Mesenteric fat pad (tissue), 1 donor: ENCODE data around the gene ATG14. TPM values are rescaled to one million over a fixed set of nuclear protein-coding genes. Genes with fewer than 3 reads are reported as not detected.

Experiments used
- DNase-seq: peaks from one replicate; pipeline ENCODE4 v3.0.0-alpha.2; 2020; ENCODE audit warnings: low spot score
- total RNA-seq: library from RNA; stranded (reverse); fragmentation: NEBNext Ultra II Directional; extraction: Animal tissue kit (Norgen Biotek cat#: 25700); gene quantifications from one replicate; pipeline ENCODE4 v1.2.1, GENCODE V29; 2021
- donor health status: DM: yes; HTN: yes; CAD: no.

Gene ATG14
- total RNA-seq, 1 donor from 2014 or later = 8.1 TPM

DNA sequence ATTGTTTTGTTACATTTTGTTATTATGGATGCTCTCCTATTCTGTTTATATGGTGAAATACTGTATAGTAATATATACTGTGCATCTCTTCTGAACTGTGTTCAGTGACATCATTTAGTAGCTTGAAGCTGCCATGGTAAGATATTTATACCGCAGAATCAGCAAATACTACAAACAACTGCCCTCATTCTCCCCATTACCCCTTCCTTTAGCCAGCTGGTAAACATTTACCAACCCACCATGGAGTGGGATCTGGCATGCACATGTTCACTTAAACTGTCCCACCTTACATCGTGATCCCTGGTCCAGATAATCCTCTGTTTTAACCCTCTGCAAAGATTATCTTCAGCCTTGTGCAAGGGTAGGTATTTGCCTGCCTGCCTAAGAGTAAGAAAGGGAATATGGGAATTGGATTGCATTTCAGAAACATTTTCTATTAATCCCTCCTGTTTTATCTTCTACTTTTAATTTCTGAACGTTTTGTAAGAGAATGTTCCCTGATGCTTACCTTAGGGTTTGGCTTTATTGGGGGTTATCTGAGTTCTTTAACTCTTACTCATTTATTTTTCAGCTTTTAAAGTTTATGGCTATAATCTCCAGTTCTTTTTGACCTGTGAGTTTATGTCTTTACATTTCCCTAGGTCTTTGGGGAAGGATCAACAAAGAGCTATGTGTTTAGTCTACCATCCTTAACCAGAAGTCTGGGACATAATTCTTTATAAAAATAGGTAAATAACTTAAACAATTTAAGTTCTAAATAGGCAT is 93.9 kb downstream of the ATG14 start:
- DNase-seq = no peak

DNA sequence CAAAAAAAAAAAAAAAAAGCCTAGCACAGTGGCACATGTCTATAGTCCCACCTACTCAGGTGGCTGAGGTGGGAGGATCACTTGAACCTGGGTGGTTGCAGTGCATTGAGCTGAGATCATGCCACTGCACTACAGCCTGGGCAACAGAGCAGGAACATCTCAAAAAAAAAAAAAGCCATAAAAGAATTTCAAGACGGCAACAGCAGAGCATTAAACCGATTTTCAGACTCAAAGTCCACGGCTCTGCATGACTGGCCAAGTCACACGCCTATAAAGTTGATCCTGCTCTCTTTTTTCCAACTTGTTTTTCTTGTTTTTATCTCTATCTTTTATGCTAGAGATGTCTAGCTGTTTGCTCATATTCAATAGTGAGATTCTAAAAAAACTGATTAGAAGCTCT is 95.1 kb downstream of the ATG14 start:
- DNase-seq = no peak

Other genes starting within 250 kb of the ATG14 start
- gene DLGAP5, start 220.2 kb downstream of the ATG14 start, total RNA-seq = not detected
- gene FBXO34, start 140.4 kb downstream of the ATG14 start, total RNA-seq = 17.9 TPM
- not detected for gene TBPL2, start 28.8 kb upstream of the ATG14 start, total RNA-seq
- gene KTN1, start 168.4 kb upstream of the ATG14 start, total RNA-seq = 159 TPM